MM.1S (cell line): ENCODE results near the gene RBMS2.

Experiments used
- DNase-seq: peaks from one replicate; pipeline ENCODE4 v3.0.0-alpha.2; 2015
- H2AFZ ChIP-seq: fragments of 300-600 bp; sonication (generic); 2 replicates; pipeline ENCODE4 v1.6.0; 2016; ENCODE audit warnings: antibody characterized with exemption, low read length
- H3F3A ChIP-seq: fragments of 300-600 bp; sonication (generic); 2 replicates; pipeline ENCODE4 v1.6.1; 2016; ENCODE audit warnings: mild to moderate bottlenecking, antibody characterized with exemption, low read length, moderate library complexity, mixed read lengths; ENCODE audit not compliant: insufficient read depth
- H3K27ac ChIP-seq: fragments of 300-600 bp; sonication (generic); 2 replicates; pipeline ENCODE4 v1.5.1; 2016; ENCODE audit warnings: mild to moderate bottlenecking, low read length
- H3K27me3 ChIP-seq: fragments of 300-600 bp; sonication (generic); replicated peaks from 2 replicates; pipeline ENCODE4 v1.6.0; 2016; ENCODE audit warnings: low read length; ENCODE audit not compliant: insufficient read depth
- H3K36me3 ChIP-seq: fragments of 300-600 bp; sonication (generic); replicated peaks from 2 replicates; pipeline ENCODE4 v1.6.1; 2016; ENCODE audit warnings: mild to moderate bottlenecking, low read length, mixed read lengths; ENCODE audit not compliant: insufficient read depth
- H3K4me1 ChIP-seq: fragments of 300-600 bp; sonication (generic); 2 replicates; pipeline ENCODE4 v1.6.1; 2016; ENCODE audit warnings: low read length, mixed read lengths
- H3K4me2 ChIP-seq: fragments of 300-600 bp; sonication (generic); 2 replicates; pipeline ENCODE4 v1.6.0; 2016; ENCODE audit warnings: low read depth, low read length
- H3K4me3 ChIP-seq: fragments of 300-600 bp; sonication (generic); 2 replicates; pipeline ENCODE4 v1.5.1; 2016; ENCODE audit warnings: low read length, mixed read lengths
- H3K79me2 ChIP-seq: fragments of 300-600 bp; sonication (generic); 2 replicates; pipeline ENCODE4 v1.6.1; 2016; ENCODE audit warnings: mixed run types, low read length, mixed read lengths
- H3K9ac ChIP-seq: fragments of 300-600 bp; sonication (generic); 2 replicates; pipeline ENCODE4 v1.6.1; 2016; ENCODE audit warnings: low read length, mixed read lengths
- H3K9me2 ChIP-seq: fragments of 300-600 bp; sonication (generic); replicated peaks from 2 replicates; pipeline ENCODE4 v1.6.1; 2016; ENCODE audit warnings: mild to moderate bottlenecking, low read length, mixed read lengths; ENCODE audit not compliant: insufficient read depth
- H3K9me3 ChIP-seq: fragments of 300-600 bp; sonication (generic); replicated peaks from 2 replicates; pipeline ENCODE4 v1.6.1; 2016; ENCODE audit warnings: mild to moderate bottlenecking, low read length, mixed read lengths; ENCODE audit not compliant: insufficient read depth
- H4K20me1 ChIP-seq: fragments of 300-600 bp; sonication (generic); 2 replicates; pipeline ENCODE4 v1.6.1; 2016; ENCODE audit warnings: mild to moderate bottlenecking, low read length, moderate library complexity, mixed read lengths; ENCODE audit not compliant: insufficient read depth
- CTCF ChIP-seq: fragments of 300-600 bp; sonication (generic); IDR thresholded peaks from 2 replicates; pipeline ENCODE4 v1.5.1; 2016; ENCODE audit warnings: antibody characterized with exemption, low read length, mixed read lengths
- EZH2 ChIP-seq: fragments of 300-600 bp; sonication (generic); optimal IDR thresholded peaks from 2 replicates; pipeline ENCODE3; 2017; ENCODE audit warnings: low read depth, mild to moderate bottlenecking, antibody characterized with exemption, low read length, mixed read lengths
- EZH2phosphoT487 ChIP-seq: fragments of 300-600 bp; sonication (generic); IDR thresholded peaks from 2 replicates; pipeline ENCODE4 v1.6.1; 2018; ENCODE audit warnings: antibody characterized with exemption, low read length

RBMS2 gene

GRCh38 chr12:56484566-56484965 lies 37.1 kb upstream of the RBMS2 start:
- DNase-seq = no peak
- Histone ChIP-seq H3K27ac (no peak overlapping the region), H4K20me1 (no peaks in the 10 kb centered on the region), H3K9me3 (no peaks in the 10 kb centered on the region), H3F3A (no peaks in the 10 kb centered on the region), H3K4me2 (no peak overlapping the region), H3K4me1 (peaks cover 6% of the 10 kb centered on the region; the same call in 1 of the 2 replicates), H2AFZ (no peak overlapping the region), H3K27me3 (no peaks in the 10 kb centered on the region), H3K9me2 (no peaks in the 10 kb centered on the region), H3K79me2 (peaks cover 2% of the 10 kb centered on the region; the same call in 1 of the 2 replicates), H3K36me3 (no peaks in the 10 kb centered on the region), H3K4me3 (no peak overlapping the region), H3K9ac (no peak overlapping the region)
- no peak for TF ChIP-seq EZH2phosphoT487

DNA sequence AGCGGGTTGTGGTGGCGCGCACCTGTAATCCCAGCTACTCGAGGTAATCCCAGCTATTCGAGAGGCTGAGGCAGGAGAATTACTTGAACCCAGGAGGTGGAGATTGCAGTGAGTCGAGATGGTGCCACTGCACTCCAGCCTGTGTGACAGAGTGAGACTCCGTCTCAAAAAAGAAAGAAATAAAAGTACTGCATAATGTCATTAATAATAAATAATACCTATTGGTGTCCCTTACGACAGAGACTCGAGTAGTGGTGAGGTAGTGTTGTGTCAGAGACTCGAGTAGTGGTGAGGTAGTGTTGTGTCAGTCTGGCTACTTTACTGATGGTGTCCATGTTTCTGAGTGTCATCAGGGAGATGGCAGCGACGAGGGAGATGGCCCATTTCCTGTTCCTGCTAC lies 34.9 kb upstream of the RBMS2 start:
- Histone ChIP-seq H3K27ac (no peak overlapping the region), H3K36me3 (no peaks in the 10 kb centered on the region)
- TF ChIP-seq EZH2phosphoT487 (no peak), CTCF (no peak)

DNA sequence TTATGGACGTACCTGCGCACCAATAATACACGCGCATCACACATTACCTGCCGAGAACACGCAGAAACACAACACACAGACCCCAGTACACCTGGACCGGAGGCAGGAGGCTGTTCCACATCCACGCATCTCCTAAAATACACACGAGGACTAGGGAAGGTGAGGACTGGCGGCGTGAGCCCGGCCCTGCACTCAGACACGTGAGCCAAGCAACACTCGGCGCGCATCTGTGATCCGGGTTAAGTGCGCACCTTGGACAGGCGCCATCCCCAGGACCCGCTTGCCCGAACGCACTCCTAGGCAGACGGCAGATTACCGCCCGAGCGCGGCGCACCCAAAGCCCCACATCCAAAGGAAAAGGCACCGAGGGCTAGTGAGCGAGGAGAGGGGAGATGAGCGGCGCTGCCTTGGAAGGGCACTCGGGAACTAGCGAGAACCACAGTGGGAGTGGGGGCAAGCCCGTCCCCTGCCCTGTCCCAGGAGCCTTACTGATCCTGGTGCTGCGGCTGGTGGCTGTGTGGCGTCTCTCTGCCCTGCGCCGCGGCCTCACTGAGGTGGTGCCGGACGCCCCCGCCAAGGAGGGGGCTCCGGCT lies 34.1 kb upstream of the RBMS2 start:
- no peaks in the 10 kb centered on the region for H3K79me2 ChIP-seq
- no peaks in the 10 kb centered on the region for H3K9me2 ChIP-seq
- H4K20me1 ChIP-seq = no peaks in the 10 kb centered on the region
- TF ChIP-seq EZH2phosphoT487 (no peak), CTCF (no peak), EZH2 (no peak)
- peak overlapping the region; percentile 87 for H2AFZ ChIP-seq
- no peaks in the 10 kb centered on the region for H3K27me3 ChIP-seq
- peak overlapping the region; percentile 77 for H3K4me3 ChIP-seq
- H3K9me3 ChIP-seq = no peaks in the 10 kb centered on the region
- H3K4me1 ChIP-seq = peaks cover 6% of the 10 kb centered on the region; the same call in 1 of the 2 replicates
- H3K36me3 ChIP-seq = no peaks in the 10 kb centered on the region
- H3F3A ChIP-seq = no peaks in the 10 kb centered on the region
- peak overlapping the region; percentile 49; the same call in 1 of the 2 replicates for H3K9ac ChIP-seq
- peak overlapping the region; percentile 98 for H3K4me2 ChIP-seq
- no peak overlapping the region for H3K27ac ChIP-seq
- DNase-seq = peak; percentile 39

More for the DNA sequence above, 34.9 kb upstream of the RBMS2 start:
- Histone ChIP-seq H3K4me1 (peaks cover 6% of the 10 kb centered on the region; the same call in 1 of the 2 replicates), H3K4me2 (no peak overlapping the region), H3K9me2 (no peaks in the 10 kb centered on the region), H4K20me1 (no peaks in the 10 kb centered on the region), H3K27me3 (no peaks in the 10 kb centered on the region), H3K9me3 (no peaks in the 10 kb centered on the region), H2AFZ (no peak overlapping the region), H3K9ac (no peak overlapping the region), H3K4me3 (no peak overlapping the region), H3F3A (no peaks in the 10 kb centered on the region), H3K79me2 (peaks cover 2% of the 10 kb centered on the region; the same call in 1 of the 2 replicates)
- no peak for DNase-seq
